ENCODE results near the gene ANAPC15. TPM values are rescaled to one million over a fixed set of nuclear protein-coding genes. Genes with fewer than 3 reads are reported as not detected.
"Not testable (repeated sequence)": the region's sequence is repeated elsewhere in the genome, so short reads cannot be mapped to it uniquely, and the experiment has no call there.

Gene ANAPC15
- polyA plus RNA-seq, 1 experiment = 54.3 TPM

- POLR2A ChIA-PET = no interaction called here
- TF ChIP-seq, protein P1, sequence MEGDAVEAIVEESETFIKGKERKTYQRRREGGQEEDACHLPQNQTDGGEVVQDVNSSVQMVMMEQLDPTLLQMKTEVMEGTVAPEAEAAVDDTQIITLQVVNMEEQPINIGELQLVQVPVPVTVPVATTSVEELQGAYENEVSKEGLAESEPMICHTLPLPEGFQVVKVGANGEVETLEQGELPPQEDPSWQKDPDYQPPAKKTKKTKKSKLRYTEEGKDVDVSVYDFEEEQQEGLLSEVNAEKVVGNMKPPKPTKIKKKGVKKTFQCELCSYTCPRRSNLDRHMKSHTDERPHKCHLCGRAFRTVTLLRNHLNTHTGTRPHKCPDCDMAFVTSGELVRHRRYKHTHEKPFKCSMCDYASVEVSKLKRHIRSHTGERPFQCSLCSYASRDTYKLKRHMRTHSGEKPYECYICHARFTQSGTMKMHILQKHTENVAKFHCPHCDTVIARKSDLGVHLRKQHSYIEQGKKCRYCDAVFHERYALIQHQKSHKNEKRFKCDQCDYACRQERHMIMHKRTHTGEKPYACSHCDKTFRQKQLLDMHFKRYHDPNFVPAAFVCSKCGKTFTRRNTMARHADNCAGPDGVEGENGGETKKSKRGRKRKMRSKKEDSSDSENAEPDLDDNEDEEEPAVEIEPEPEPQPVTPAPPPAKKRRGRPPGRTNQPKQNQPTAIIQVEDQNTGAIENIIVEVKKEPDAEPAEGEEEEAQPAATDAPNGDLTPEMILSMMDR (IDR thresholded peaks at IDR 0.05; ENCODE audit: insufficient read depth, low read depth, low read length) = no peak
- Histone ChIP-seq H3K36me3 (ENCODE audit: control insufficient read depth, insufficient read depth, low read length) (no peaks in the 10 kb centered on the region), H3K4me3 (ENCODE audit: low read depth, low read length) (no peak overlapping the region), H3K27me3 (ENCODE audit: control insufficient read depth, insufficient read depth, low read length) (no peaks in the 10 kb centered on the region)
- DNase-seq (ENCODE audit: low read depth) = no peak
- CTCF ChIA-PET = interaction anchor here (1.9 kb wide), 1 partner anchor 115 kb away, joined by 9 read pairs; no protein-coding TSS in a partner anchor
Observed at GRCh38 chr11:72140661-72141060, 28.2 kb upstream of the ANAPC15 start.

GRCh38 chr11:72139500-72139899, 27.0 kb upstream of the ANAPC15 start:
- CTCF ChIA-PET = no interaction called here
- H3K4me3 ChIP-seq (ENCODE audit: low read depth, low read length) = no peak overlapping the region
- no peaks in the 10 kb centered on the region for H3K36me3 ChIP-seq (ENCODE audit: control insufficient read depth, insufficient read depth, low read length)
- no peak for DNase-seq (ENCODE audit: low read depth)
- POLR2A ChIA-PET = no interaction called here
- H3K27me3 ChIP-seq (ENCODE audit: control insufficient read depth, insufficient read depth, low read length) = no peaks in the 10 kb centered on the region
- TF ChIP-seq, protein P1 (IDR thresholded peaks at IDR 0.05; ENCODE audit: insufficient read depth, low read depth, low read length) = no peak

DNA sequence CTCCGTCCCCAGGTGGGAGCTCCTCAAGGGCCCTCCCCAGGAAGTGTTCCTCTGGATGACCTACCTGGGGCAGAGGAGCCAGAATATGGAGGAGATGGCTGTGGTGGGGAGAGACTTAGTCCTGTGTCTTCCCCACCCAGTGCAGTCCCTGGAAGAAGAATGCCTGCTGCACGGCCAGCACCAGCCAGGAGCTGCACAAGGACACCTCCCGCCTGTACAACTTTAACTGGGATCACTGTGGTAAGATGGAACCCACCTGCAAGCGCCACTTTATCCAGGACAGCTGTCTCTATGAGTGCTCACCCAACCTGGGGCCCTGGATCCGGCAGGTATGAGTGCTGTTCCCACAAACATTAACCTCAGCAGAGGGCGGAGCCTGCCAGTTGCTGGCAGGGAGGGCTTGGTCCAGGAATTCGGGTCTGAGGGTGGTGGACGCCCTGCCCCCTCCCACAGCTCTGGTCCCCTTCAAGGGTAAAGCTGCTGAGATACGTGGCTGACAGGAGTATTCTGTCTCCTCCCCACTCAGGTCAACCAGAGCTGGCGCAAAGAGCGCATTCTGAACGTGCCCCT, 26.4 kb upstream of the ANAPC15 start:
- no peak for DNase-seq (ENCODE audit: low read depth)
- no peaks in the 10 kb centered on the region for H3K36me3 ChIP-seq (ENCODE audit: control insufficient read depth, insufficient read depth, low read length)
- ChIA-PET POLR2A (no interaction called here), CTCF (no interaction called here)
- H3K4me3 ChIP-seq (ENCODE audit: low read depth, low read length) = no peak overlapping the region
- TF ChIP-seq, protein P1 (IDR thresholded peaks at IDR 0.05; ENCODE audit: insufficient read depth, low read depth, low read length) = no peak
- no peaks in the 10 kb centered on the region for H3K27me3 ChIP-seq (ENCODE audit: control insufficient read depth, insufficient read depth, low read length)

GRCh38 chr11:72136684-72137262, 24.3 kb upstream of the ANAPC15 start:
- ChIA-PET CTCF (interaction anchor here (1.3 kb wide), 1 partner anchor 112 kb away, joined by 5 read pairs; no protein-coding TSS in a partner anchor), POLR2A (no interaction called here)
- no peak for DNase-seq (ENCODE audit: low read depth)
- H3K4me3 ChIP-seq (ENCODE audit: low read depth, low read length) = no peak overlapping the region
- H3K27me3 ChIP-seq (ENCODE audit: control insufficient read depth, insufficient read depth, low read length) = no peaks in the 10 kb centered on the region
- TF ChIP-seq, protein P1 (IDR thresholded peaks at IDR 0.05; ENCODE audit: insufficient read depth, low read depth, low read length) = no peak
- H3K36me3 ChIP-seq (ENCODE audit: control insufficient read depth, insufficient read depth, low read length) = no peaks in the 10 kb centered on the region

GRCh38 chr11:72135891-72136683, 23.6 kb upstream of the ANAPC15 start:
- no peaks in the 10 kb centered on the region for H3K36me3 ChIP-seq (ENCODE audit: control insufficient read depth, insufficient read depth, low read length)
- DNase-seq (ENCODE audit: low read depth) = no peak
- H3K27me3 ChIP-seq (ENCODE audit: control insufficient read depth, insufficient read depth, low read length) = no peaks in the 10 kb centered on the region
- TF ChIP-seq, protein P1 (IDR thresholded peaks at IDR 0.05; ENCODE audit: insufficient read depth, low read depth, low read length) = no peak
- no peak overlapping the region for H3K4me3 ChIP-seq (ENCODE audit: low read depth, low read length)
- ChIA-PET POLR2A (no interaction called here), CTCF (interaction anchor here (0.6 to 1.7 kb wide), 3 partner anchors 8 to 17 kb away, joined by 3 to 7 read pairs (median 3); no protein-coding TSS in a partner anchor)

- H3K27me3 ChIP-seq (ENCODE audit: control insufficient read depth, insufficient read depth, low read length); H3K4me3 ChIP-seq (ENCODE audit: low read depth, low read length); DNase-seq (ENCODE audit: low read depth); POLR2A ChIA-PET; H3K36me3 ChIP-seq (ENCODE audit: control insufficient read depth, insufficient read depth, low read length): not testable (repeated sequence)
- CTCF ChIA-PET = interaction anchor here (0.6 to 1.7 kb wide), 3 partner anchors 9 to 17 kb away, joined by 3 to 7 read pairs (median 4); no protein-coding TSS in a partner anchor
Observed at GRCh38 chr11:72135473-72135872, 23.0 kb upstream of the ANAPC15 start, which contains the start of gene FOLR3. FOLR3 (plus strand) TSS chr11:72135725; CDS start chr11:72135953, 228 bp downstream.
